ENCODE results near the gene BIK.
A peak's percentile ranks its signal among the peaks of the same experiment; 100 is the strongest.

The BIK gene

GRCh38 chr22:43106302-43106701 is 4.2 kb upstream of the BIK start:
- no peak for DNase-seq

GRCh38 chr22:43109511-43109910 is 1.0 kb upstream of the BIK start:
- no peak for DNase-seq

GRCh38 chr22:43109921-43110443 is 568 bp upstream of the BIK start:
- no peak for DNase-seq

GRCh38 chr22:43110927-43111623 is 525 bp downstream of the BIK start:
- DNase-seq, result no peak

- no peak for DNase-seq
Measured at GRCh38 chr22:43113526-43114251, 3.1 kb downstream of the BIK start.

GRCh38 chr22:43114958-43115357 is 4.4 kb downstream of the BIK start:
- DNase-seq, result no peak

GRCh38 chr22:43116932-43117331 is 6.4 kb downstream of the BIK start:
- DNase-seq, result no peak

- DNase-seq, result no peak
Measured at GRCh38 chr22:43118024-43118849, 7.7 kb downstream of the BIK start.

- DNase-seq, result no peak
Measured at GRCh38 chr22:43118953-43119458, 8.5 kb downstream of the BIK start.

- DNase-seq, result no peak
Measured at GRCh38 chr22:43126501-43127165, 16.1 kb downstream of the BIK start.

GRCh38 chr22:43127166-43127908 is 16.8 kb downstream of the BIK start:
- no peak for DNase-seq

GRCh38 chr22:43128116-43128515 is 17.6 kb downstream of the BIK start:
- no peak for DNase-seq

- DNase-seq, result no peak
Measured at GRCh38 chr22:43128928-43129424, 18.4 kb downstream of the BIK start.

- no peak for DNase-seq
Measured at GRCh38 chr22:43129426-43130425, 19.2 kb downstream of the BIK start.

GRCh38 chr22:43131773-43132501 is 21.4 kb downstream of the BIK start:
- no peak for DNase-seq

- no peak for DNase-seq
Measured at GRCh38 chr22:43133401-43133800, 22.9 kb downstream of the BIK start.

- DNase-seq, result no peak
Measured at GRCh38 chr22:43134553-43134952, 24.0 kb downstream of the BIK start.

GRCh38 chr22:43135565-43135964 is 25.0 kb downstream of the BIK start:
- DNase-seq, result no peak

GRCh38 chr22:43136255-43136654 is 25.7 kb downstream of the BIK start:
- DNase-seq, result peak; percentile 27

- DNase-seq, result no peak
Measured at GRCh38 chr22:43136801-43137200, 26.3 kb downstream of the BIK start.

Data from NCI-H1694 (cell line).